Erythroblast (primary cell): ENCODE data around the gene RCAN3.

Source experiments
- DNase-seq, 2 experiments: peaks; one replicate each; lab custom pipeline; 2025; lab: John Stamatoyannopoulos, UW
- GATA1 ChIP-seq: IDR thresholded peaks from 2 replicates; pipeline ENCODE4 v1.6.1; 2011; ENCODE audit warnings: low read depth, mild to moderate bottlenecking, control low read depth, low read length, moderate library complexity
- POLR2A ChIP-seq: IDR thresholded peaks from 2 replicates; pipeline ENCODE4 v1.6.1; 2011; ENCODE audit warnings: mild to moderate bottlenecking, low read length

The RCAN3 gene

DNA sequence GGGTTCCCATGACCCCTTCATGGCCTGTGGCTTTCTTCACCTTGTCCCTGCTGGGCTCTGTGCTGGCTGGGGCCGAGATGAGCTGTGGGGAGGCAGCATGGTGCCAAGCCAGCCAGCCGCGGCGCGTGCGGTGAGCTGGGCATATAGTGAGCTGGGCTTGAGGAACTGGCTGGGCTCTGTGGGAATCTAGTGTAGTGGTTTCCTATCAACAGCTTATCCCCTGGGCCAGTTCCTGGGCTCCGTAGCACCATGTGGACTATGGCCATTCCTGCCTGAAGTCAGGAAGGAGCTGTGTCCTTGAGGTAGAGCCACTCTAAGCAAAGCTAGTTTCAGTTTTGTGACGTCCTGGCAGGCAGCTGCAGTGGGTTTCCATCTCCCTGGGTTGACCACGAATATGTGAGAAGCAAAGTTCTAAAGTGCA lies 55.1 kb downstream of the RCAN3 start:
- DNase-seq: no peak
- TF ChIP-seq GATA1 (no peak), POLR2A (no peak)

DNA sequence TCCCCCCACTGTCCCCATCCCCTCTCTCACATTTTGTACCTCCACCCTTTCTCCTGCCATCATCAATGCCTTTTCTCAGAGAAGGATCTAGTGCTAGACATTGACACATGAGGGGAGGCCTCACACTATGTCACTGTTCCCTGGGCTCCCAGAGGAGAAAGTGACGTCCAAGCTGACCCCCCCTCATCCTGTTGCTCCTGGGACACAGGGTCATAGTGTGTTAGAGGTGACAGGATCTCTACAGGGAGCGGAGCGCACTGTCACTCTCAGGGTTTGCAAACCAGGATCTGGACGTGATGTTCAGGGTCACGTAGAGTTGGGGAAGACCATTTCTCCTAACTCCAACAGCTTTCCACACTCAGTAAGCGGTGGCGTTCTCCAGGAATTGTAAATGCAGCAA lies 55.8 kb downstream of the RCAN3 start:
- no peak for DNase-seq
- TF ChIP-seq GATA1: no peak
- no peak for TF ChIP-seq POLR2A

DNA sequence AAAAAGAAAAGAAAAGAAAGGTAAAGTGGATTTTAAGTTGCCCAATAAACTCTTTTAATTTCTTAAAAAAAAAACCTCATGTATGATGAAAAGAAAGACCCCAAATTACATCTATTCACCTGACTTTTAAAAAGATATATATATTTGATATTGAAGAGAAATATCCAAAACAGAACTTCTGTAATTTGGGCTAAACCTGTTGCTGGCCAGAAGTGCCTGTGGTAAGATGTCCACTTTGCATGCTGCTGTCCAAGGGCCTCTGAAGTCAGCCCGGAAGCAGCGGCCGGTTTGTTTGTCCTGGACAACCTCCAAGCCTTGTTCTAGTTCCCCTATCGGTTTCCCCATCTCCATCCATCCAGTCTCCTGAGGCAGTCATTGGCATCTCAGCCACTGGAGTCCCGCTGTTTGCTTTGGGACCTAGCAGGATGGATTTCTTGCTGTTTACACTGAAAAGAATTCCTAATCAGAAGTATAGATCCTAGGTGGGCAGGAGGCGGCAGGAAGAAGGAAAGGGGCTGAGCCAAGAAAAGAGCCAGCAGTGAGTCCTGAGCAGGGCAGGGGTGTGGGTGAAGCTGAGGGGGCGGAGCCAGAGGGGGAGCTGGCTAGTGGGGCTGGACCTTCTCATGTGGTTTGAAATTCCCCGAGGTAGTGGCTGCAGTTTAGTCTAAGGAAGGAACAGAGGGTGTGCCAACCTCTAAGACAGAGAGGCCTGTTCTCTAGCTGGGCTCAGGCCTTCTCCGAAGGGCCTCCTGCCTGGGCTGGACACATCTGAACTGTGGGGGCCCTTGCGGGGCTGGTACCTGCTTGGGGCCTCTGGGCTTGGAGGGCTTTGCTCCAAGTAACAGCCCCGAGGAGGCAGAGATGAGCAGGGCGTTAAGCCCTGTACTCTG lies 56.5 kb downstream of the RCAN3 start:
- DNase-seq: no peak
- no peak for TF ChIP-seq GATA1
- TF ChIP-seq POLR2A: no peak

DNA sequence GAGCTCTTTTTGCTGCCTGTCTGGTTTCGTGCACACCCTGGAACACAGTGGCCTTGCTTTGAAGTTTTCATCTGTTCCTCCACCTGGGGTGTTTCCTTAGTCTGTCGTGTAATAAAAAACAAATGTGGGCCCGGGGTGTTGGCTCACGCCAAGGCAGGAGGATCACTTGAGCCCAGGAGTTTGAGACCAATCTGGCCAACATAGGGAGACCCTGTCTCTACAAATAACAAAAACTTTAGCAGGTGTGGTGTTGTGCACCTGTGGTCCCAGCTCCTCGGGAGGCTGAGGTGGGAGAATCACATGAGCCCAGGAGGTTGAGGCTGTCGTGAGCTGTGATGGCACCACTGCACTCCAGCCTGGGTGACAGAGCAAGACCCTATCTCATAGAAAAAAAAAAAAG lies 57.7 kb downstream of the RCAN3 start:
- no peak for TF ChIP-seq GATA1
- no peak for TF ChIP-seq POLR2A

DNA sequence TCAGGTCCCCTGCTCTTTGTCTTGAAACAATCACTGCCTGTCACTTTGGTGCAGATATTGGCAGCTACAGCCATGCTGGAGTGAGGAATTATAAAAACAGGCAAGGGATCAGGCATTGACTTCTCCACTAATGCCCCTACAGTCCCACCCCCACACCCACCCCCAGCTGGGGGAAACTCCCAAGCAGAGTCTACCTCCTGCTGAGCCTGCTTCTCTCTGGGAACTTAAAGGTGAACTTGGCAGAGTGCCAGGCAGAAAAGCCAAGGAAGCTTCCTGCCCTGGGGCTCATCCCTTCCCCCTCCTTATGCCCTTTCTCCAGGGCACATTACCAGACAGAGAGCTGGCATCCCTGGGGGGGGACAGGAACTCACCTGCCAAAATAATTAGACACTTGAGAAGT lies 60.0 kb downstream of the RCAN3 start:
- no peak for DNase-seq
- no peak for TF ChIP-seq POLR2A

More for the DNA sequence above, 57.7 kb downstream of the RCAN3 start:
- no peak for DNase-seq

DNA sequence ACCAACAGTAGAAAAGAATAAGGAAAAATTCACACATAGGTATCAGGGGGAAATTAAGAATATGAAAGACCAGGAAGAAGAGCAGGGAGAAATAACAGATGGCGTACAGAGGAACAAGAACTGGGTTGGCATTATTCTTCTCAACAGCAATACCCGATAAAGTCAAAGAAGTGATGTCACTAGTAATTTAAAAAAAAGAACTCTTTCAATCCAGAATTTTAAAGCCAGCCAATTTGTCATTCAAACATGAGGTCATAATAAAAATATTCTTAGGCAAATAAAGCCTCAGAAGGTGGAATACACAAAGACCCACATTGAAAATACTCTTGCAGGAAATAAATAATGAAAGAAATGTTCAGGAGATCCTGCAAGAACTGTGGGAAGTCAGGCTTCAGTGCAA lies 62.1 kb downstream of the RCAN3 start:
- no peak for TF ChIP-seq GATA1
- TF ChIP-seq POLR2A: no peak
- no peak for DNase-seq

DNA sequence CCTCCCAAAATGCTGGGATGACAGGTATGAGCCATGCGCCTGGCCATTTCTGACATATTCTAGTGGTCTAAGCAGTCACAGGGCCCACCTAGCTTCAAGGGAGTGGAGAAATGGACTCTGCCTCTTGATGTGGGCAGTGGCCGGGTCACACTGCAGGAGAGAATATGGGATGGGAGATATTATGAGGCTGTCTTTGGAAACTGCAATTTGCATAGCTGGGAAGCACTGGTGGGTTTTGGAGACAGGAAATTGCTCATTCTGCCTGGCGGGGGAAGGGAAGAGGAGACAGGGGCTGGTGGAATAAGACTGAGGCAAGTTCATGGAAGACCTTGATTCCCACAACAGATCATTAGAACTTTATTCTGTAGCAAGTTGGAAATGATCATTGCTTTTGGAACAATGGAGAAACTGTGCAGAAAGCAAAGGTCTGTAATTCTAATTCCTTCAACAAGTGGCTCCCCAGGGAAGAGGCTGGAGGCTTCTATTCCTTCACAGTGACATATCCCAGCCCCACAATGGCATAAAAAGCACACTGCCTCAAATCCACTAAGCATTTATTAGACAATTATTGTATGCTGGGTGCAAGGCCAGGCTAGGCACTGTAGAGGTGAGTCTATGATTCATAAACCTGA lies 63.7 kb downstream of the RCAN3 start:
- no peak for DNase-seq
- TF ChIP-seq POLR2A (no peak), GATA1 (no peak)

DNA sequence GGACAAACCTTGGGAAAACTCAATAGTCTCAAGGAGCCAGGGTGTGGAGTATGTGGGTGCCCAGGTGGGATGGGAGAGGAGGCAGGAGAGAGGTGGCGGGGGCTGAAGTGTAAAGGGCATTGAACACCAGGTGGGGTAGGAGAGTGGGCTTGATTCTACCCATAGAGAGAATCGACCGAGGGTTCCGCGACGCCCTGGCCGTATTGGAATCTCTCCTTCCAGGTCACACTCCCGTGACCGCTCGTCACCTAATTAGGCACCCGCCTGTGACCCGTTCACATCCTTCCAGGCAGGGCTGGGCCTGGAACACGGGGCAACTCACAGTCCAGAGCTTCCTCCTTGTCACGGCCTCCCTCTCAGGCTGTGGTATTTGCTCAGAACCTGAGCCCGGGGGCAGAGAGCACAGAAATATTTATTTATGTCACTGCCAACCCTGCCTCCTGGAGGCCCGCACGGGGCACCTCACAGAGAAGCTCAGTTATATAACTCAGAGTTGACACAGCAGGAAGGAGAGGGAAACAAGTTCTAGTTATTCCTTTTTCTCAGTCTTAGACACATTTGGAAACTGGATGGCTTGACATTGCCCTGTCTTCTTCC lies 65.3 kb downstream of the RCAN3 start:
- no peak for TF ChIP-seq POLR2A
- no peak for TF ChIP-seq GATA1

DNA sequence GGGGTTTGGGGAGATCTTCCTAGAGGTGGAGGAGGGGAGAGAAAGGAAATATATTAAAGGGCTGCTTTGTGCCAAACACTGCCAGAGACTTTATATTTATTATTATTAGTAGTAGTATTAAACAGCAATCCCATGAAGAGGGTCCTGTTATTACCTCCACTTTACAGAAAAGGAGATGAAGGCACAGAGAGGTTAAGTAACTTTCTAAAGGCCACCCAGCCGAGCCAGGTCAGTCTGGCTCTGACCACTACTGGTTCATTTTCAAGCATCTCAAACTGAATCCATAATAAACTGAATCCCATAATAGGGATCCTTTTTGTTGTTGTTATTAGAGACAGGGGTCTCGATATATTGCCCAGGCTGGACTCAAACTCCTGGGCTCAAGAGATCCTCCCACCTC lies 65.8 kb downstream of the RCAN3 start:
- no peak for TF ChIP-seq POLR2A
- TF ChIP-seq GATA1: no peak
- DNase-seq: no peak

More for the DNA sequence above, 65.3 kb downstream of the RCAN3 start:
- no peak for DNase-seq

DNA sequence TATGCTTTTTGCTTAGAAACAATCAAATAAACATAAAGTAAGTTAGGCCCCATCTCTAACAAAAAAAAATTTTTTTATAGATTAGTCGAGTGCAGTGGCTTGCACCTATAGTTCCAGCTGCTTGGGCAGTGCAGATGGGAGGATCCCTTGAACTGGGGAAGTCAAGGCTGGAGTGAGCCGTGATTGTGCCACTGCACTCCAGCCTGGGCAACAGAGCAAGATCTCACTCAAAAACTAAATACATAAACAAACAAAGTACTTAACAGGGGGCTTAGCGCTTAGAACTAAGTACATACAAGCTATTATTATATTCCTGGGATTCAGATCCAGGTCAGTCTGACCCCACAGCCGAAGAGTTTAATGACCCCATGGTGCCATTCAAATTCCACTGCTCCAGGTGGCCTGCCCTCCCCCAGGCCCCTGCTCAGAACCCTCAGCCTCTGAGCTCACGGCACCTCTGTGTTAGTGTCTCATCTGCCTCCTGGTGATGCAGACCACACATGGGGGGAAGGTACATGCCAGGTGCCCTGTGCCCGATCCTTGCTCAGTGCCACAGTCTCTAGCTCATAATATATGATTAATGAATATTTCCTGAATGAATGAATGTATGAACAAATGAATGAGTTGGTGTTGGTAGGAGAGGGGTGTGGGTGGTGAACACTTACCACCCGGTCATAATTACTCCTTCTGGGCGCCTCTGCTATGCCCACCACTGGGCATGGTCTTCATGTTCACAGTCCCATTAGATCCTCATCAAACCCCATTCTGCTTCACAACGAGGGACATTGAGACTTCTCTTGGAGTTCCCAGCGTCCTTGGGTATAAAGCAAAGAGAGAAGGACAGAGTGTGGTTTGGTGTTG lies 67.9 kb downstream of the RCAN3 start:
- no peak for TF ChIP-seq POLR2A
- no peak for TF ChIP-seq GATA1
- no peak for DNase-seq

DNA sequence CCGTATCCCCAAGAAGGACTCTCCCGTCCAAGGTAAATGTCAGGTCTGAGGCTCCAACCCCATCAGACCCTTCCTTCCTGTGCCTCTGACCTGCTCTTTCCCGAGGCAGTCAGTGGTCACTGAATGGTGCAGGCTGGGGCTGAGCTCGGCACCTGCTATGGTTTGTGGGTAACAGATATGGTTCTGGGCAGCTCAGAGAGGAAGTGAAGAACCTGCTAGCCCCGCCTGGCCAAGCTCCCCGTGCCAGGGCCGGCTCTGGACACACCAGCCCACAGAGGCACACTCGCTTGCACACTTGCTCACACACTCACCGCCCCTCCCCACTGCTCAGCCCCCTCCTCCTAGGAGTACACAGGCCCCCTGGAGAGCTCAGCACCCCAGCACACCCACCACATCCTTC lies 69.7 kb downstream of the RCAN3 start:
- no peak for DNase-seq
- TF ChIP-seq GATA1 (no peak), POLR2A (no peak)

DNA sequence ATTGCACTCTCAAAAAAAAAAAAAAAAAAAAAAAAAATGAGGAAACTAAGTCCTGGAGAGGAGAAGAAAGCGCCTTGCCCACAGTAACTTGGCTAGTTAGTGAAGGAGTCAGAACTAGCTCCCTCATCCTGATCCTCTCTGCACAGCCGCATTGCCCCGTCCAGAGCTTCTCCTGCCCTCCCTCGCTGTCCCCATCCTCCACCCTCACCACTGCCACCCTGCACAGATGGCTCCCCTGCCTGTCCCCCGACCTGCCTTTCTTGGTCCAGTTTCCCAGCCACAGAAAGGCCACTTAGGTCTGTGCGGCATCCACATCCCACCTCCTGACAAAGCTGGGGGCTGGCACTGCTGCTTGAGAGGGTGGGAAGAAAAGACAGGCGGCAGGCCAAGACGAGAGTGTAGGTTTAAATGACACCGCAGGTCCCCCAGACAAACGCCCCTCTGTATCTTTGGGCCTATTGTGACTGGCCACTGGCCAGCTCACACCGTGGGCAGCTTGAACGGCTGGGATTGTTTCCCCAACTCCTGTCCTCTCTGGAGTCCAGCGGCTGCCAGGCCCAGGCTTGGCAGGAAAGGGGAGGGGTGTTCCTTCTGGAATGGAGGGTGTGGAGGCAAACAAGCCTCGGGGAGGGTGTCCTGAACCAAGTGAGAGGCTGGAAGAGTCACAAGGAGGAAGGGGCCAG lies 73.4 kb downstream of the RCAN3 start:
- no peak for DNase-seq
- no peak for TF ChIP-seq GATA1
- TF ChIP-seq POLR2A: no peak

DNA sequence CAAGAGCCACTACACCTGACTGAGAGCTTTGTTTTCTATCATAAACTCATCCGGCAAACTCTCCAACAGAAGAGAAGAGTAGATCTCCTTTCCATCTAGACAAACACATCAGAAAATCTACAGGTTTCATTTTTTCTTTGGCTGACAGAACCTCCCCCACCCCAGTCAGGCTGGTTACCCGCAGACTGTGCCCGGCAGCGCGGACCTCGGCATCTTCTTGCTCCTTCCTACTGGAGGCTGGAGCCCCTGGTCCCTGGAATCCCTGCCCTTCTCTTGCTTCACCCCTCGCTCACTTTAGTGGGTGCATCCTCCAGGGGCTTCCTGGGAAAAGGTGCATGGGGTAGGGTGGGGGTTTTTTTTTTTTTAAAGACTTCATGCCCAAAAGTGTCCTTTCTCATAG lies 76.2 kb downstream of the RCAN3 start:
- DNase-seq: no peak
- TF ChIP-seq GATA1 (no peak), POLR2A (no peak)
